ENCODE data around the gene MRPL9.

The MRPL9 gene

DNA sequence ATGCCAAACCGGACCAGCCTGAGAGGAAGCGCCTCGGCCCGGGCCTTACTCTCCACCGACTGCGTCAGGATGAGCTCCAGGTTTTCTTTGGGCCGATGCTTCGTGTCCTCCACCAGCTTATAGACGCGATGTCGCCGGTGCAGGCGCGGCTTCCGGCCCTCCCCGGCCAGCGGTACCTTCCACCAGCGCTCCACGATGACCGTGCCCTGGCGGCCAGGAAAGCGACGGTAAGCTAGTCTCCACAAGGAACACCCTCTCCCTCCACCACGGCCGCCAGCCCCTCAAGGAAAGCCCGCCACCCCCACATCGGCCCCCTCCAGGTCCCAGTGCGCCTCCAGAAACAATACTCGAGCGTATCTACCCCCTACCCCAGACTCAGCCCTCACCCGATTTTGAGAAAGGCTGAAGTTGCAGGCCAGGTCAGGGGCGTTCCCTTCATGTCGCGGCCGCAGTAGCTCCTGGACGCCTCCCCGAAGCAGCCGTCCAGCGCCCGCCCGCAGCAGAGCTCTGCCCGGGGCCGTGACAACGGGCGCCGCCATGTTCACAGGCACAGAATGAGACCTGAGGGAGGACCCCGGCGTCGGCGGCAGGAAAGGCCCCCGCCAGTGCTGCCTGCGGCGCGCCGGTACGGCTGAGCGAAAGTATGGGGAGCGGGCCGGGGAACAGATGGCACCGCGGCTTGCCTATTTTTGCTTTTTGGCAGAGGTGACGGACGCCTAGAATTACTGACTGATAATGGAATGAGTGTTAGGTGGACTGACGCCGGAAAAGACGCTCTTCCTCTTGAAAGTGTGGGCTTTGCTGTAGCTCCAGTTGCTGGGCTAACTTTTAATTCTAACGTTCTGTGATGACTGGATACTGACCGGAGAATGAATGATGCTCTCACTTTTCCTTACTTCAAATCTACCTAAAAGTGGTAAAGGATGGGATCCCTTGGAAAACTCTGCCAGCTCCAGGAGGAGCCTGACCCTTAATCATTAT lies at the start of gene MRPL9:
Gene MRPL9 (minus strand): TSS at position 556 of the 981 bp plus-strand sequence. CDS start 17 bp downstream, at position 539.
- DNase-seq (ENCODE audit: low spot score): peak; percentile 89

DNA sequence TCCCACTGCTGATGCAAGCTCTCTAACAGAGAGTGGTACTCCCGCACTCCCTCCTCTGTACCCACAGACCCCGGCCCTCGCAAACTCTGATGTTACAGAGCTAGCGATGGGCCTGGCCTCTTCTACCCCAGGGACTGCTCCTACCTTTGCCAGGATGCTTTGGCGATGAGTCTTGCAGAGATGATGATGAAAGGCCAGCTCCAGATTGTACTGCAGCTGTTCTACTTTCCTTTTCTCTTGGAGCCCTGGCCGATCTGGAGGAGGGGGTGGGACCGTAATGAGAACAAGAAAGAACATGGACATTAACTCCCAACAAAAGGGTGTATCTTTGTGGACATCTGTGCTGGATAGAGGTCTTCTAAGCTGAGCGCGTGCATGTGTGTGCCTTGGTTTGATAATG lies 47.9 kb upstream of the MRPL9 start:
- DNase-seq (ENCODE audit: low spot score): no peak

DNA sequence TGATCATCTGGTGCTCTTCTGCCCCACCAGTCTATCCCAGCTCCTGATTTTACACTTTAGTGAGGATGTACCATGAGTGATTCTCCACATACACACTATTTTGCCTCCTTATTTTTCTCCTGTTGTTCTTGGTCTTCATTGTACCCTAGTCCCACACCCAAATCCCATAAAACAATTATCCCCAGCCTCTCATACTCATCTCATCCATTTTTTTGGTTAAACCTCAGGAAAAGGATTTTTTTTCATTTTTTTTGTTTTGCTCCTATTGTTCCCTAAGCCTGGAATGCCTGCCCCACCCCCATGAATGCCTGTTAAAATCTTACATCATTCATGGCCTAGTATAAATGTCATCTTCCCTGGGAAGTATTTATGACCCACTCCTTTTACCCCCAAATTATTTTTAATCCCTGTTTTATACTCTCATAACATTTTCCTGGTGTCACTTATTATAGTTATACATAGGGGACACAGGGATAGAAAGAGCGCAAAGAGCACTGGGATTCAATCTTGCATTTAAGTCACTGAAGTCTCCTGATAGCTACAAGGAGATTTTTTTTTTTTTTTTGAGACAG lies 46.8 kb upstream of the MRPL9 start:
- no peak for DNase-seq (ENCODE audit: low spot score)

DNA sequence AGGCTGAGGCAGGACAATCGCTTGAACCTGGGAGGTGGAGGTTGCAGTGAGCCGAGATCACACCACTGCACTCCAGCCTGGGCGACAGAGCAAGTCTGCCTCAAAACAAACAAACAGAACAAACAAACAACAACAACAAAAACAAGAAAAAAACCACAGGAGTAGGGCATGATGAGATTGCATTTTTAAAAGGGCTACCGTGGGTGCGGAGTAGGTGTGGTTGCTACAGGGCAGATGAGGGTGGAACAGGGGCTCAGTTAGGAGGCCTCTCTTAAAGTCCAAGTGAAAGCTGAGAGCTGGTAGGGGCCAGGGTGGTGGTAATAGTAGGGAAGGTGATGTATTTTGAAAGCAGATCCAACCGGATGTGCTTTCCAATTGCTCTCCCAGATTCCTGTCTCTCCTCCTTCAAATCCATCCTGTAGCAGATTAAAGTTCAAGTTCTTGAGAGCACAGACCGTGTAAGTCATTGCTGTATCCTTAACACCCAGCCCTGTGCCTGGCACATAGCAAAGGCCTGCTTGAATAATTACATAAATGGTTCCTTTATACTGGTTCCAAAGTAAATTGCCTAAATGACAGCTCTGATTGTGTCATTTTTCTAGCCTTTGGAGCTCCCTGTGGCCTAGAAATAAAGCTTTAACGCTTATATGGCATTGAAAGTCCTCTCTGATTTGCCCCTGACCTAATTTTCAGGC lies 46.1 kb upstream of the MRPL9 start:
- no peak for DNase-seq (ENCODE audit: low spot score)

GRCh38 chr1:151807766-151808165 lies 44.5 kb upstream of the MRPL9 start:
- DNase-seq (ENCODE audit: low spot score): no peak

GRCh38 chr1:151807131-151807530 lies 43.8 kb upstream of the MRPL9 start:
- DNase-seq (ENCODE audit: low spot score): no peak

- DNase-seq (ENCODE audit: low spot score): no peak
Observed at GRCh38 chr1:151806170-151806569, 42.9 kb upstream of the MRPL9 start.

DNA sequence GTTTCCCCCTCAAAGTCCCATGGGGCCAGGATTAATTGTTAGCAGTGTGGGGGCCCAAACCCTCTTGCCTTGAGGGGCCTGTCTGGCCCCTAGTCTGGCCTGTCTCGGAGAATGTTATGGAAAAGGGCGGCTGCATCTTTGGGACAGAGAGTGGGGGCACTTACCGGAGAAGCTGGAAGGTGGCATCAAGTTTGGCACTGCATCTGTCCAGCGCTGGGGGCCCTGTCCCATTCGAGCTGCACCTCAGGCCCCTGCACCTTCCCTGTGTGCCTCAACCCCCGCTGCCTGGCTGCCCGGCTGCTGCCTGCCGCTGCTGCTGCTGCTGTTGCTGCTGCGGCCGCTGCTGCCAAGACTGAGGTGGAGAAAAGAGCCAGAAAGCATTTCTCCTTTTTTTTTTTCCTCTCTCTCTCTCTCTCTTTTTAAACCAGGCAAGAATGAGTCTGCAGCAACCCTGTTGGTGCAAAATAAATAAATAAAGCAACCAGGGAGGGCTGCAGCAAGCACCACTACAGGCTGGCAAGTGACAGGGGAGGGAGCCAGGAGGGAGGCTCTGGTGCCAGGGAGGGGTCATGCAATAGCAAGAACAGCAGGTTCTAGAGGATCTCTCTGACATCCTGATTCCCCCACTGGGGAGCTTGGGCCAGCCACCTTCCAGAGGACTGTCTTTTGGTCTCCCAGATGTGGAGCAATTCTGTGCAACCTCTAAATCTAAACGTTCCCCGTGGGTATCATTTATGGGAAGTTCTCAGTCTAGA lies 41.9 kb upstream of the MRPL9 start, which contains the start of gene LINGO4:
Gene LINGO4 (minus strand): TSS at position 354 of the 755 bp plus-strand sequence. CDS start 2,715 bp downstream, outside the sequence.
- DNase-seq (ENCODE audit: low spot score): no peak

DNA sequence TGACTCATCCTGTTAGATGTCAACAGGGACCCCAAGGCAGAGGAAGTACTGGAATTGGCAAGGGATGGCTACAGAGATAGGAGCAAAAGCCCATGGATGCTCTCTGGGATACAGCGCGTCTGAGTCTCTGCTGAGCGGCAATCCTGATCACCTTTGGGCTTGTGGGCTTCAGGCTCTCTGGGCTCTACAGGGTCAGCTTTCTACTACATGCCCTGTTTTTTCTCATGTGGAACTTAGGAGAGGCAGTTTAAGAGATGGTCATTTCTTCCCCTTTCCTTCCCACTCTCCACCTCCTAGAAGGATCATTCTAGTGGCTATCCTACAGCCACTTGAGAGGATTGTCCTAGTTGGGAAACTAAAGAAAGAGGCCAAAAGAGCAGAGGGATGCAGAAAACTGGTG lies 40.6 kb upstream of the MRPL9 start:
- DNase-seq (ENCODE audit: low spot score): no peak

- no peak for DNase-seq (ENCODE audit: low spot score)
Observed at GRCh38 chr1:151803164-151803563, 39.9 kb upstream of the MRPL9 start.

- DNase-seq (ENCODE audit: low spot score): no peak
Observed at GRCh38 chr1:151802372-151802771, 39.1 kb upstream of the MRPL9 start.

GRCh38 chr1:151801846-151802245 lies 38.5 kb upstream of the MRPL9 start:
- DNase-seq (ENCODE audit: low spot score): no peak

GRCh38 chr1:151801310-151801820 lies 38.1 kb upstream of the MRPL9 start:
- no peak for DNase-seq (ENCODE audit: low spot score)

DNA sequence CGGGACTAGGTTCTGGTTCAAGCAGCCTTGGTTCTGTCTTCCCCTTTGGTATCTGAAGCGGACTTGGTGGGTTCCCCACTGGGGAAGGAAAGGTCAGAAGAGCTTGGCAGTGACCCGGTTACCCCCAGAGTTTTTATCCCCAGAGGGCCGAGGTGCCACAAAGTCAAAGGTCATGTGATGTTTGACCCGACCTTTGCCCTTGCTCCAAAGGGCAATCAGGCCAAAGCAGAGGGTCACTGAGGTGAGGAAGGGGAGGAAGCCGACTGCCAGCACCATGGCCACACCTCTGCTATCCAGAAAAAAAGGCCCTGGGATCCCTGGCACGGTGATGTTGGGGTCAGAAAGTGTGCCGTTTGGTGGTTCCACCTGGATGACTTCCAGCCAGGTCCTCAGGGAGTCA lies 37.5 kb upstream of the MRPL9 start:
- no peak for DNase-seq (ENCODE audit: low spot score)

DNA sequence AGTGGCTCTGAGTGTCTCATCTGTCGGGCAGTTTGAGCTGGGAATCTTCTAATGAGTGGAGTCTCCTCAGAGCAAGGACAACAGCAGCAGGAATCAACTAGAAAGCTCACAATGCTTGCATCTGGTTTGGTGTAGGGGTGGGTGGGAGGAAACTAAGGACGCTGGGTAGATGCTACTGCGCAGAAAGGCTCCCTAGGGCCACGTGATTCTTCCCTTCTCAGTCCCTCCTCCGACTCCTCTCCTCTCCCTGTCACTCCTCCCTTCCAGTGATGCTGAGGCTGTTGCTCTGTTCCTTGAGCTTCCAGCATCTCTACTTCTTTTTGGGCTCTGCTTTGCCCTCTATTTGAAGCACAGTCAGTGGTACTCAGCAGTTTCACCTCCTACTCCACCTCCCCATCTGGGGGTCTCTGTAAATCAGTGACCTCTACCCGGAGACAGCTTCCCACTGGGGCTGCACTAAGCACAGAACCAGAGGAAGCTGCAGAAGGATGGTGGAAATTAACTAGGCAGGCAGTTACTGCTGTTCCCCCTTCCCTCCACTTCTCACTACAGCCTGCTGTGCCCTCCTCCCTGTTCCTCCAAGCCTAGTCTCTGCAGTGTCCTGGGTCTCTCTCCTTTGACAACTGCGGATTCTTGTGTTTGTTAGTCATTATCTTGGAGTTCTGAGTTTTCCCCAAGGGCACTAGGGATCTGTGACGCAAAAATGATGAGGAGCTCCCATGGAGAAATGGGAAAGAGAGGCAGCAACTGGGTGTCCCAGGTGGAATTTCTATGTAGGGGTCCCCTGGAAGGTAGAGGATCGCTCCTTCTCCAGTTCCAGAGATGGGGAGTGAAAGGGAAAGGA lies 36.1 kb upstream of the MRPL9 start:
- DNase-seq (ENCODE audit: low spot score): no peak

GRCh38 chr1:151798571-151798970 lies 35.3 kb upstream of the MRPL9 start:
- no peak for DNase-seq (ENCODE audit: low spot score)

DNA sequence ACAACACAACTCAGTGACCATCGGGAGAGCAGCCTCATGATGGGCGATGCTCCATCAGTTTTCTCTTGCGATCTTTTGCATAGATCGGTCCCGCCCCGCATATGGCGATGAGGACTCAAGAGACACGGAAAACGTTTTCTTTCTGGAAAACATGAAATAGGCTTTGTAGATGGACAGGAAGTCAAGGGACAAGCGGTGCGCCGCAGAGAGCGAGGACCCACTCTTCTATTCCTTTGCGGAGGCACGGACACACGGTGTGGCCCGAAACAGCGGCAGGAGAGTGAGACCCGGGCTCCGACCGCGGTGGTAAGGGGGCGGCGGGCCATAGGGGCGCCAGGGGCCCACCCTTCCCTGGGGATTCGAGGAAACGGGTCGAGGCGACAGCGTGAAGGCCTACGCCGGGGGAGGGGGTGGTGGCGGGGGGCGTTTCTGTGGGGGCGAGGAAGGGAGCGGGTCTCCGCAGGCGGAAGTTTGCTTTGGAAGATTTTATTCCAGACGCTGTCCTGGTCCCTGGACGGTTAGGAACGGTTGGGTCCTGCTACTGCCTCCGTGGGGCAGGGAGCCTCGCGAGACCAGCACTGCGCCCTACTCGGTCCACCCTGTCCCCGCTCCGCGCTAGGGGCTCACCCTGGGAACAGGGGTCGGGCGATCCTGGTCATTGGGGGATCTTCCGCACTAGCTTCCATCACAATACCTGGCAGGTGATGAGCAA lies 27.8 kb upstream of the MRPL9 start:
- peak; percentile 70 for DNase-seq (ENCODE audit: low spot score)

DNA sequence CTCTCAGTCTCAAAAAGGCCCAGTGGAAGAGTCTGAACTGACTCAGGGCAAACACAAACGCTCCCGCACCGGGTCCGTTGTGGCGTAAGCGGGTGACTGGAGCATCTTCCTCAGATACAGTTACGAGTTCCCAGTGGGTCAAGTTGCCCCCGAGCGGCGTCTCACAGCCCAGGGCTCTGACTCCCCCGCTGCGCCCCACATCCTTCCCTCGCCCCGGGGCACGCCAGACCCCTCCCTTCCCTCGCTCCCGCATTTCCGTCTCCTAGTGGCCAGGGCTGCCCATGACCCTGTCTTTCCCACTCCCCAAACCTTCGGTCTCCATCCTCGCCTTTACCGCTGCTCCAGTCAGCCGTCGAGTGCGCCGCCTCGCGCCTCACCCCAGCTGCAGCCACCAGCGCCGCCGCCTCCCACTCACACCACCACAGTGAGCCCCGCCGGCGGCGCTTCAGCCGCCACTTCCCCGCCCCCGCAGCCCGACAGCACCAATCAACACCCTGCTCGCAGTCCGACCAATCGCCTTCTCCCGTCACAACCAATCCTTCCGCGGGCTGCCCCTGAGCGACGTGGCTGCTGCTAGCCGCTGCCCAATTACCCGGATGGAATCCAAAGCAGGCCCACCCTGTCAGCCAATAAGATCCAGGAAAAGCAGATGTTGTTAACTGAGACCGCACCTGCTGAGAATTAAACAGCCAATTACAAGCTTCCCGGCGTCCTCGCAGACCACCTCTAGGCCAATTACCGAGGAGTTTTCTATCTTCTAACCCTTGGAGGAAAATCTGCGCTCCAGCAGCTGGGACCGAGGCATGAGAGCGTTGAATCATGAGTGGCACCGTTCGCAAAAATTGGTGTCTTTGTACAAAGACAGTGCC lies 27.0 kb upstream of the MRPL9 start, which contains the start of gene TDRKH:
Gene TDRKH (minus strand): TSS at position 430 of the 869 bp plus-strand sequence. CDS start 7,478 bp downstream, outside the sequence.
- DNase-seq (ENCODE audit: low spot score): peak; percentile 99

DNA sequence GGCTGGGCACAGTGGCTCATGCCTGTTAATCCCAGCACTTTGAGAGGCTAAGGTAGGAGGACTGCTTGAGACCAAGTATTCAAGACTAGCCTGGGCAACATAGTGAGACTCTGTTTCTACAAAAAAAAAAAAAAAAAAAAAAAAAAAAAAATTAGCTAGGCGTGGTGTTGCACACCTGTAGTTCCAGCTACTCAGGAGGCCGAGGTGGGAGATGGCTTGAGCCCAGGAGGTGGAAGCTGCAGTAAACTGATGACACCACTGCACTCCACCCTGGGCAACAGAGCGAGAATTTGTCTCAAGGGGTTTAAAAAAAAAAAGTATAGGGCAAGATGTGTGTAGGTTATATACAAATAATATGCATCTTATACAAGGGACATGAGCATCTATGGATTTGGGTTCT lies 24.4 kb upstream of the MRPL9 start:
- no peak for DNase-seq (ENCODE audit: low spot score)
